ENCODE measurements around the gene NCAPD2. TPM values are rescaled to one million over a fixed set of nuclear protein-coding genes. Genes with fewer than 3 reads are reported as not detected.

NCAPD2 gene
- total RNA-seq, 1 donor from 2014 or later: 74.8 TPM

GRCh38 chr12:6526766-6527525 is 33.0 kb downstream of the NCAPD2 start:
- DNase-seq (ENCODE audit: low read depth): no peak
- no peak overlapping the region for H3K4me3 ChIP-seq (ENCODE audit: low read depth, low read length)

GRCh38 chr12:6527711-6528110 is 33.8 kb downstream of the NCAPD2 start:
- H3K4me3 ChIP-seq (ENCODE audit: low read depth, low read length): no peak overlapping the region
- TF ChIP-seq CTCF (conservative IDR thresholded peaks at IDR 0.05; ENCODE audit: low read depth, low read length): no peak
- no peak for DNase-seq (ENCODE audit: low read depth)

More at GRCh38 chr12:6526766-6527525, 33.0 kb downstream of the NCAPD2 start:
- no peak for TF ChIP-seq CTCF (conservative IDR thresholded peaks at IDR 0.05; ENCODE audit: low read depth, low read length)

- no peak overlapping the region for H3K4me3 ChIP-seq (ENCODE audit: low read depth, low read length)
- TF ChIP-seq CTCF (conservative IDR thresholded peaks at IDR 0.05; ENCODE audit: low read depth, low read length): no peak
- DNase-seq (ENCODE audit: low read depth): no peak
Observed at GRCh38 chr12:6528539-6529235, 34.8 kb downstream of the NCAPD2 start.

- no peak overlapping the region for H3K4me3 ChIP-seq (ENCODE audit: low read depth, low read length)
- no peak for DNase-seq (ENCODE audit: low read depth)
- TF ChIP-seq CTCF (conservative IDR thresholded peaks at IDR 0.05; ENCODE audit: low read depth, low read length): no peak
Observed at GRCh38 chr12:6529291-6529737, 35.4 kb downstream of the NCAPD2 start.

- TF ChIP-seq CTCF (conservative IDR thresholded peaks at IDR 0.05; ENCODE audit: low read depth, low read length): no peak
- DNase-seq (ENCODE audit: low read depth): no peak
- no peak overlapping the region for H3K4me3 ChIP-seq (ENCODE audit: low read depth, low read length)
Observed at GRCh38 chr12:6530576-6531260, 36.8 kb downstream of the NCAPD2 start.

- peak; percentile 82 for DNase-seq (ENCODE audit: low read depth)
- H3K4me3 ChIP-seq (ENCODE audit: low read depth, low read length): peak overlapping the region; percentile 99
- no peak for TF ChIP-seq CTCF (conservative IDR thresholded peaks at IDR 0.05; ENCODE audit: low read depth, low read length)
Observed at GRCh38 chr12:6532051-6532926, 38.4 kb downstream of the NCAPD2 start.

All from epithelial cell of proximal tubule (primary cell).